Measurements from ENCODE around the gene OTUB1. TPM values are rescaled to one million over a fixed set of nuclear protein-coding genes. Genes with fewer than 3 reads are reported as not detected.
"Not testable (repeated sequence)": the region's sequence is repeated elsewhere in the genome, so short reads cannot be mapped to it uniquely, and the experiment has no call there.

Gene OTUB1
- total RNA-seq, 1 donor, result 34.4 TPM

- TF ChIP-seq CTCF (IDR thresholded peaks at IDR 0.05; ENCODE audit: extremely low read depth, low read depth, low read length), result no peak
- H3K36me3 ChIP-seq (ENCODE audit: insufficient read depth, low read length), result peaks cover 34% of the 10 kb centered on the region
- H3K9me3 ChIP-seq (ENCODE audit: low read depth, low read length), result no peaks in the 10 kb centered on the region
- no peaks in the 10 kb centered on the region for H3K4me1 ChIP-seq (ENCODE audit: insufficient read depth, low read length)
- no peaks in the 10 kb centered on the region for H3K79me2 ChIP-seq (ENCODE audit: insufficient read depth, low read length)
- no peak overlapping the region for H3K4me2 ChIP-seq (ENCODE audit: insufficient read depth, low read length)
- H4K20me1 ChIP-seq (ENCODE audit: insufficient read depth, low read length), result no peaks in the 10 kb centered on the region
- no peaks in the 10 kb centered on the region for H3K27me3 ChIP-seq (ENCODE audit: insufficient read depth, low read length)
- H3K27ac ChIP-seq (ENCODE audit: low read depth, low read length), result no peak overlapping the region
- H3K4me3 ChIP-seq (ENCODE audit: insufficient read depth, low read length), result no peak overlapping the region
- H2AFZ ChIP-seq (ENCODE audit: low read length), result no peak overlapping the region
- DNase-seq (ENCODE audit: insufficient read length, low spot score, missing footprints), result peak; percentile 58
Measured at GRCh38 chr11:63958008-63958407, 28.2 kb upstream of the OTUB1 start.

- H3K79me2 ChIP-seq (ENCODE audit: insufficient read depth, low read length), result no peaks in the 10 kb centered on the region
- H3K27me3 ChIP-seq (ENCODE audit: insufficient read depth, low read length), result no peaks in the 10 kb centered on the region
- H3K4me2 ChIP-seq (ENCODE audit: insufficient read depth, low read length), result peak overlapping the region; percentile 32
- H3K9me3 ChIP-seq (ENCODE audit: low read depth, low read length), result no peaks in the 10 kb centered on the region
- H4K20me1 ChIP-seq (ENCODE audit: insufficient read depth, low read length), result no peaks in the 10 kb centered on the region
- H3K36me3 ChIP-seq (ENCODE audit: insufficient read depth, low read length), result no peaks in the 10 kb centered on the region
- H3K27ac ChIP-seq (ENCODE audit: low read depth, low read length), result no peak overlapping the region
- no peaks in the 10 kb centered on the region for H3K4me1 ChIP-seq (ENCODE audit: insufficient read depth, low read length)
- H3K4me3 ChIP-seq (ENCODE audit: insufficient read depth, low read length), result no peak overlapping the region
- H2AFZ ChIP-seq (ENCODE audit: low read length), result no peak overlapping the region
- no peak for TF ChIP-seq CTCF (IDR thresholded peaks at IDR 0.05; ENCODE audit: extremely low read depth, low read depth, low read length)
- DNase-seq (ENCODE audit: insufficient read length, low spot score, missing footprints), result peak; percentile 79
Measured at GRCh38 chr11:63961608-63962412, 24.4 kb upstream of the OTUB1 start.

GRCh38 chr11:63963895-63964294 is 22.3 kb upstream of the OTUB1 start:
- H3K4me1 ChIP-seq (ENCODE audit: insufficient read depth, low read length); H3K36me3 ChIP-seq (ENCODE audit: insufficient read depth, low read length); H4K20me1 ChIP-seq (ENCODE audit: insufficient read depth, low read length); H3K79me2 ChIP-seq (ENCODE audit: insufficient read depth, low read length); DNase-seq (ENCODE audit: insufficient read length, low spot score, missing footprints); H3K27ac ChIP-seq (ENCODE audit: low read depth, low read length); H3K27me3 ChIP-seq (ENCODE audit: insufficient read depth, low read length); H2AFZ ChIP-seq (ENCODE audit: low read length); H3K9me3 ChIP-seq (ENCODE audit: low read depth, low read length); H3K4me2 ChIP-seq (ENCODE audit: insufficient read depth, low read length); H3K4me3 ChIP-seq (ENCODE audit: insufficient read depth, low read length): not testable (repeated sequence)

- Histone ChIP-seq H3K9me3 (ENCODE audit: low read depth, low read length) (no peaks in the 10 kb centered on the region), H3K79me2 (ENCODE audit: insufficient read depth, low read length) (no peaks in the 10 kb centered on the region), H3K4me1 (ENCODE audit: insufficient read depth, low read length) (no peaks in the 10 kb centered on the region), H3K4me3 (ENCODE audit: insufficient read depth, low read length) (no peak overlapping the region), H3K27ac (ENCODE audit: low read depth, low read length) (no peak overlapping the region), H2AFZ (ENCODE audit: low read length) (no peak overlapping the region), H4K20me1 (ENCODE audit: insufficient read depth, low read length) (no peaks in the 10 kb centered on the region), H3K4me2 (ENCODE audit: insufficient read depth, low read length) (no peak overlapping the region), H3K36me3 (ENCODE audit: insufficient read depth, low read length) (no peaks in the 10 kb centered on the region), H3K27me3 (ENCODE audit: insufficient read depth, low read length) (no peaks in the 10 kb centered on the region)
- no peak for TF ChIP-seq CTCF (IDR thresholded peaks at IDR 0.05; ENCODE audit: extremely low read depth, low read depth, low read length)
- no peak for DNase-seq (ENCODE audit: insufficient read length, low spot score, missing footprints)
Measured at GRCh38 chr11:63966444-63966843, 19.8 kb upstream of the OTUB1 start.
